PC-3 (cell line): ENCODE data around the gene ENOX2. TPM values are rescaled to one million over a fixed set of nuclear protein-coding genes. Genes with fewer than 3 reads are reported as not detected.

Experiments
- ATAC-seq: fragments of 200-7000 bp; cut with Tn5 transposase; 2 replicates; pipeline ENCODE4 v1.9.1; 2020; ENCODE audit warnings: mild to moderate bottlenecking, moderate library complexity
- BruUV-seq: library from RNA; stranded (reverse); fragments of 400-500 nt; replicated peaks from 2 replicates; lab custom pipeline; 2021; lab: Mats Ljungman, UMichigan
- CTCF ChIA-PET: fragments of 300-600 bp; sonication (Branson Sonifier 250); formaldehyde crosslinking; loops from one replicate; lab custom pipeline; 2022; ENCODE audit warnings: antibody characterized with exemption; lab: Charles Lee
- POLR2A ChIA-PET: fragments of 300-600 bp; sonication (Branson Sonifier 250); formaldehyde crosslinking; loops from one replicate; lab custom pipeline; 2022; ENCODE audit warnings: antibody characterized with exemption; ENCODE audit not compliant: unreplicated experiment; lab: Charles Lee
- DNase-seq: peaks from one replicate; pipeline ENCODE4 v3.0.0-alpha.2; 2015
- H2AFZ ChIP-seq: fragments of 300-600 bp; sonication (generic); 2 replicates; pipeline ENCODE4 v1.6.0; 2016; ENCODE audit warnings: antibody characterized with exemption, low read length
- H3F3A ChIP-seq: fragments of 300-600 bp; sonication (generic); one replicate; pipeline ENCODE4 v1.6.0; 2017; ENCODE audit warnings: antibody characterized with exemption, low read length, control low read depth, mild to moderate bottlenecking; ENCODE audit not compliant: unreplicated experiment
- H3K27ac ChIP-seq: fragments of 300-600 bp; sonication (generic); 2 replicates; pipeline ENCODE4 v1.5.1; 2016; ENCODE audit warnings: mild to moderate bottlenecking, low read length
- H3K27me3 ChIP-seq: fragments of 300-600 bp; sonication (generic); 2 replicates; pipeline ENCODE4 v1.6.1; 2016; ENCODE audit warnings: low read length, mixed read lengths
- H3K36me3 ChIP-seq: fragments of 300-600 bp; sonication (generic); 2 replicates; pipeline ENCODE4 v1.6.1; 2016; ENCODE audit warnings: low read depth, mixed run types, low read length, mixed read lengths
- H3K4me1 ChIP-seq: fragments of 300-600 bp; sonication (generic); 2 replicates; pipeline ENCODE4 v1.5.1; 2016; ENCODE audit warnings: low read length; ENCODE audit not compliant: insufficient read depth
- H3K4me2 ChIP-seq: fragments of 300-600 bp; sonication (generic); 2 replicates; pipeline ENCODE4 v1.6.0; 2016; ENCODE audit warnings: low read length
- H3K4me3 ChIP-seq: fragments of 300-600 bp; sonication (generic); 2 replicates; pipeline ENCODE4 v1.5.1; 2016; ENCODE audit warnings: mild to moderate bottlenecking, low read length, mixed read lengths
- H3K79me2 ChIP-seq: fragments of 300-600 bp; sonication (generic); 2 replicates; pipeline ENCODE4 v1.6.1; 2017; ENCODE audit warnings: low read length, mixed read lengths
- H3K9ac ChIP-seq: fragments of 300-600 bp; sonication (generic); 2 replicates; pipeline ENCODE4 v1.6.0; 2016; ENCODE audit warnings: mild to moderate bottlenecking, low read length
- H3K9me2 ChIP-seq: fragments of 300-600 bp; sonication (generic); replicated peaks from 2 replicates; pipeline ENCODE4 v1.6.1; 2016; ENCODE audit warnings: mixed run types, low read length, mixed read lengths
- H3K9me3 ChIP-seq: fragments of 300-600 bp; sonication (generic); 2 replicates; pipeline ENCODE4 v1.6.1; 2016; ENCODE audit warnings: low read length, mixed read lengths
- H4K20me1 ChIP-seq: fragments of 300-600 bp; sonication (generic); 2 replicates; pipeline ENCODE4 v1.6.1; 2016; ENCODE audit warnings: low read length, mixed read lengths
- EZH2 ChIP-seq: fragments of 300-600 bp; sonication (generic); IDR thresholded peaks from one replicate; pipeline ENCODE4 v1.6.1; 2017; ENCODE audit warnings: antibody characterized with exemption, mild to moderate bottlenecking, low read length; ENCODE audit not compliant: unreplicated experiment
- EZH2phosphoT487 ChIP-seq: fragments of 300-600 bp; sonication (generic); IDR thresholded peaks from 2 replicates; pipeline ENCODE4 v1.6.1; 2018; ENCODE audit warnings: mild to moderate bottlenecking, antibody characterized with exemption, low read length, borderline replicate concordance
- intact Hi-C: fragments of 100-400 bp; cut with micrococcal nuclease; formaldehyde crosslinking; loops from 2 replicates; pipeline ENCODE4 v1.9.0; 2023
- total RNA-seq: library from RNA; depleted of rRNA; stranded (reverse); fragments of >200 nt; gene quantifications from 2 replicates; pipeline ENCODE4 v1.2.3, GENCODE V29; 2014
- TF ChIP-seq, protein P1 (sequence below): fragments of 300-600 bp; sonication (generic); conservative IDR thresholded peaks from 2 replicates; pipeline ENCODE4 v1.5.1; 2017; ENCODE audit warnings: antibody characterized with exemption, low read depth, mild to moderate bottlenecking, low read length

The ENOX2 gene
- total RNA-seq, 1 experiment from 2014 or later = 11.8 TPM

DNA sequence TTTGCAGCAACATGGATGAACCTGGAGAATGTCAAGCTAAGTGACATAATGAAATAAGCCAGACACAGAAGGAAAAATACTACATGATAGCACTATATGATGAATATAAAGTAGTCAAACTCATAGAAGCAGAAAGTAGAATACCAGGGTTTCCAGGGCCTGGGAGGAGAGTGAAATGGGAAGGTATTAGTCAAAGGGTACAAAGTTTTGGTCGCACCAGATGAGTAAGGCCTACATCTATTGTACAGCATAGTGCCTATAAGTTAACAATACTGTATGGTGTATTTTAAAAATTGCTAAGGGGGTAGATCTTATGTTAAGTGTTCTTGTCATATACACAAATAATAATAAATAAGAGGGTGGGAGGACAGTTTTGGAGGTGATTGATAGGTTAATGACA, 41.5 kb downstream of the ENOX2 start:
- TF ChIP-seq EZH2phosphoT487 = no peak
- TF ChIP-seq, protein P1, sequence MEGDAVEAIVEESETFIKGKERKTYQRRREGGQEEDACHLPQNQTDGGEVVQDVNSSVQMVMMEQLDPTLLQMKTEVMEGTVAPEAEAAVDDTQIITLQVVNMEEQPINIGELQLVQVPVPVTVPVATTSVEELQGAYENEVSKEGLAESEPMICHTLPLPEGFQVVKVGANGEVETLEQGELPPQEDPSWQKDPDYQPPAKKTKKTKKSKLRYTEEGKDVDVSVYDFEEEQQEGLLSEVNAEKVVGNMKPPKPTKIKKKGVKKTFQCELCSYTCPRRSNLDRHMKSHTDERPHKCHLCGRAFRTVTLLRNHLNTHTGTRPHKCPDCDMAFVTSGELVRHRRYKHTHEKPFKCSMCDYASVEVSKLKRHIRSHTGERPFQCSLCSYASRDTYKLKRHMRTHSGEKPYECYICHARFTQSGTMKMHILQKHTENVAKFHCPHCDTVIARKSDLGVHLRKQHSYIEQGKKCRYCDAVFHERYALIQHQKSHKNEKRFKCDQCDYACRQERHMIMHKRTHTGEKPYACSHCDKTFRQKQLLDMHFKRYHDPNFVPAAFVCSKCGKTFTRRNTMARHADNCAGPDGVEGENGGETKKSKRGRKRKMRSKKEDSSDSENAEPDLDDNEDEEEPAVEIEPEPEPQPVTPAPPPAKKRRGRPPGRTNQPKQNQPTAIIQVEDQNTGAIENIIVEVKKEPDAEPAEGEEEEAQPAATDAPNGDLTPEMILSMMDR = no peak
- no peak for TF ChIP-seq EZH2
- CTCF ChIA-PET = no interaction called here
- DNase-seq = no peak
- no peaks in the 10 kb centered on the region for H4K20me1 ChIP-seq
- no peaks in the 10 kb centered on the region for H3K4me1 ChIP-seq
- no TSS peak for BruUV-seq
- no peak for ATAC-seq
- H3K9me2 ChIP-seq = no peaks in the 10 kb centered on the region
- no peaks in the 10 kb centered on the region for H3K36me3 ChIP-seq
- H3K9me3 ChIP-seq = no peaks in the 10 kb centered on the region
- no peaks in the 10 kb centered on the region for H3K27me3 ChIP-seq
- H3K27ac ChIP-seq = no peak overlapping the region
- H3K4me2 ChIP-seq = no peak overlapping the region
- no peak overlapping the region for H2AFZ ChIP-seq
- POLR2A ChIA-PET = no interaction called here
- no peaks in the 10 kb centered on the region for H3F3A ChIP-seq
- no peak overlapping the region for H3K9ac ChIP-seq
- intact Hi-C loops = no loop called here
- H3K4me3 ChIP-seq = no peak overlapping the region
- no peaks in the 10 kb centered on the region for H3K79me2 ChIP-seq

DNA sequence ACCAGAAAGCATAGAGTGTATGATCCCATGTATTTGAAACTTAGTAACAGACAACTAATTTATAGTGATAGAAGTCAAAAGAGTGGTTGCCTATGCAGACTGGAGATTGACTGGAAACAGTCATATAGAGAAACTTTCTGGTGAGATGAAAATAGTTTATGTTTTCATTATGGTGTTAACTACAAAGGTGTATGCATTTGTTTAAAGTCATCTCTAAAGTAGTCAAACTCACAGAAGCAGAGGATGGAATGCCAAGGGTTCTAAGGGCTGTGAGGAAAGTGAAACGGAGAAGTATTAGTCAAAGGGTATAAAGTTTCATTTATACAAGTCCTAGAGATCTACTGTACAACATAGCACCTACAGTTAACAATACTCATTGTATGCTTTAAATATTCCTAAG, 45.8 kb downstream of the ENOX2 start:
- intact Hi-C loops = no loop called here
- Histone ChIP-seq H3K9me2 (no peaks in the 10 kb centered on the region), H3K36me3 (no peaks in the 10 kb centered on the region), H3K9ac (no peak overlapping the region), H2AFZ (no peak overlapping the region), H3K9me3 (no peaks in the 10 kb centered on the region), H3F3A (no peaks in the 10 kb centered on the region), H4K20me1 (no peaks in the 10 kb centered on the region), H3K79me2 (no peaks in the 10 kb centered on the region), H3K27me3 (no peaks in the 10 kb centered on the region), H3K27ac (no peak overlapping the region), H3K4me1 (no peaks in the 10 kb centered on the region), H3K4me3 (no peak overlapping the region), H3K4me2 (no peak overlapping the region)
- no TSS peak for BruUV-seq
- ATAC-seq (no peak), DNase-seq (no peak)
- no peak for TF ChIP-seq EZH2phosphoT487
- no peak for TF ChIP-seq EZH2
- TF ChIP-seq, protein P1 = no peak
- ChIA-PET CTCF (no interaction called here), POLR2A (no interaction called here)

DNA sequence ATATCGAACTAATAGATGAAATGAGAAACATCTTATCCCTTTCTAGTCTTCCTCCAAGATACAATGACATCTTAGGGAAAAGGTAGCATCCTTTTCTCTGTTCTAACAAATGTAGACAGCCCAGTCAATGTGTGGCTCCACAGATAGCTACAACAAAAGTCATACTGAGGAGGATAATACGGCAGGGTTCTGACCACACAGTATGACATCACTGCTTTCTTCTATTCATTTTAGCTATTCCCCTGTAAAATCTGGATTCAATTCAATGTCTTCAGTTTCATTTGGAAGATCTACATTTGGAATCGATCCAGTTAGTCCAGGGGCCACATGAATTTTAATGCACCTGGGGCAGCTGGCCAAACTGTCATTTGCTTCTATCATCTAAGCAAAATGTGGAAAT, 51.4 kb downstream of the ENOX2 start:
- ChIA-PET POLR2A (no interaction called here), CTCF (no interaction called here)
- H3K9ac ChIP-seq = no peak overlapping the region
- no peaks in the 10 kb centered on the region for H3K27me3 ChIP-seq
- H4K20me1 ChIP-seq = no peaks in the 10 kb centered on the region
- no peaks in the 10 kb centered on the region for H3F3A ChIP-seq
- H2AFZ ChIP-seq = no peak overlapping the region
- H3K4me3 ChIP-seq = no peak overlapping the region
- ATAC-seq = no peak
- H3K36me3 ChIP-seq = no peaks in the 10 kb centered on the region
- no peaks in the 10 kb centered on the region for H3K9me2 ChIP-seq
- intact Hi-C loops = no loop called here
- BruUV-seq = no TSS peak
- H3K79me2 ChIP-seq = no peaks in the 10 kb centered on the region
- no peak for DNase-seq
- no peaks in the 10 kb centered on the region for H3K4me1 ChIP-seq
- H3K27ac ChIP-seq = no peak overlapping the region
- TF ChIP-seq, protein P1 = no peak
- TF ChIP-seq EZH2 (no peak), EZH2phosphoT487 (no peak)
- no peaks in the 10 kb centered on the region for H3K9me3 ChIP-seq
- no peak overlapping the region for H3K4me2 ChIP-seq
